GM12874 (cell line): ENCODE measurements around the gene APEX1.

Experiments used
- TF ChIP-seq, protein P1 (sequence below): IDR thresholded peaks from 2 replicates; pipeline ENCODE4 v1.5.1; 2011; ENCODE audit warnings: low read depth, mild to moderate bottlenecking, control low read depth, low read length, moderate library complexity; ENCODE audit not compliant: insufficient read depth

Gene APEX1

DNA sequence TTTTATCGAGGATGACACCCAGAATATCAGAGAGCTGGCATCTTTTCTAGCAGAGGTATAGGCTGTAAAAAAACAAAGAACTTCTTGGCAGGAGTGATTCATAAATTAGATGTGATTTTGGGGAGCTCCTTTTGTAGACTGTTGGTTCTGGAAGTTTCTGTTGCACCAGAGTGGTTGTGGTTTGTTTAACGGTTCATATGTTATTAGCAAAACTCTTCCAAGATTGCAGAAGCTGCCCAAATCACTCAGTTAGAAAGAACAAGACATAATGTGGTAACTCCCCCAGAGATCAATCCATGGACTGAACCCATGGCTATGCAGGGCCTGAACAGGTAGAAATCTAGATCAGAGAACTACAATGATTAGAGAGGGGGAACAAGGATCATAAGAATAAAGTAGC, 43.6 kb downstream of the APEX1 start:
- TF ChIP-seq, protein P1, sequence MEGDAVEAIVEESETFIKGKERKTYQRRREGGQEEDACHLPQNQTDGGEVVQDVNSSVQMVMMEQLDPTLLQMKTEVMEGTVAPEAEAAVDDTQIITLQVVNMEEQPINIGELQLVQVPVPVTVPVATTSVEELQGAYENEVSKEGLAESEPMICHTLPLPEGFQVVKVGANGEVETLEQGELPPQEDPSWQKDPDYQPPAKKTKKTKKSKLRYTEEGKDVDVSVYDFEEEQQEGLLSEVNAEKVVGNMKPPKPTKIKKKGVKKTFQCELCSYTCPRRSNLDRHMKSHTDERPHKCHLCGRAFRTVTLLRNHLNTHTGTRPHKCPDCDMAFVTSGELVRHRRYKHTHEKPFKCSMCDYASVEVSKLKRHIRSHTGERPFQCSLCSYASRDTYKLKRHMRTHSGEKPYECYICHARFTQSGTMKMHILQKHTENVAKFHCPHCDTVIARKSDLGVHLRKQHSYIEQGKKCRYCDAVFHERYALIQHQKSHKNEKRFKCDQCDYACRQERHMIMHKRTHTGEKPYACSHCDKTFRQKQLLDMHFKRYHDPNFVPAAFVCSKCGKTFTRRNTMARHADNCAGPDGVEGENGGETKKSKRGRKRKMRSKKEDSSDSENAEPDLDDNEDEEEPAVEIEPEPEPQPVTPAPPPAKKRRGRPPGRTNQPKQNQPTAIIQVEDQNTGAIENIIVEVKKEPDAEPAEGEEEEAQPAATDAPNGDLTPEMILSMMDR = no peak

DNA sequence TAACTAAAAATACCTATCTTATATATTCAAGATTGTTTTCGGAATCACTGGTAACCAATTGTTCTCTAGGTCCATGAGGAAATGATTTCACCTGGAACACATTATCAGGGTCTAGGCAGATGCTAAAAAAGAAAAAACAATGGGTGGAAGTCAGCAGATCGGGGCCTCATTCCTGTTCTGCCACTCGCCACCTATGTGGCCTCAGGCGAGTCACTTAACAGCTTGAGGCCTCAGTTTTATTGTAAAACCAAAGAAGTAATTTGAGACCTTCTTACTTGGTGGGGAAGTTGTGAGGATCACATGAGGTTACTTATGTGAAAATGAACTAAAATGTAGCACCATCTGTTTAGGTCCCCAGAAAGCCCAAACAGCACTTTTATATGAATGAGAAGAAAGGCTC, 44.1 kb downstream of the APEX1 start:
- TF ChIP-seq, protein P1 = no peak

DNA sequence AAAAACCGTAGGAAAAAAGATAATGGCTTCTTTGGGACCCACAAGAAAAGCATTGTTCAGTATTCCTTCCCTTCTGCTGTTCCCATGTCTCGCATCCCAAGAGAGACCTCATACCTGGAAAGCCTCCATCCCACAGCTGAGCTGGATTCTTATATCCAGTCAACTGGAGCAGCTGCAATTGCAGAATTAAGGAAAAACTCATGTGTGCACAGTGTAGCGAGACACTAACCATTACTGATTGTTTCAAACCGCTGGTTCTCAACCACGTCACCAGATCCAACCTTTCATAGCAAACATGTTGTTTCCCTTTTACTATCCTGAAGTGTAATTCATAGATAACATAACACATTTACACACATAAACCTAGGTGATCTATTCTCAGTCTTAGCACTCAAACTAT, 44.9 kb downstream of the APEX1 start:
- TF ChIP-seq, protein P1 = no peak

DNA sequence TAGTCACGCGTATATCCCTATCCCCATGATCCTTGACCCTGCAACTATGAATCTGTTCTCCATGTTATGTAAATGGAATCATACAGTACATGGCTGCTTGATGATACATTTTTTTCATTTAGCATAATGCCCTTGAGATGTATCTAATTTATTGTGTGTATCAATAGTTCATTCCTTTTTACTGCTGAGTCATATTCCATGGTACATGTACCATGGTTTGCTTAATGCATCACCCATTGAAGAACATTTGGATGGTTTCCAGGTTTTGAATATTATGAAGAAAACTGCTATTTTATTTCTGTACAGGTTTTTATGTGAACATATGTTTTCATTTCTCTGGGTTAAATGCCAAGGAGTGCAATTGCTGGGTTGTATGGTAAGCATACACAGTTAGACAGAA, 46.3 kb downstream of the APEX1 start:
- TF ChIP-seq, protein P1 = no peak

DNA sequence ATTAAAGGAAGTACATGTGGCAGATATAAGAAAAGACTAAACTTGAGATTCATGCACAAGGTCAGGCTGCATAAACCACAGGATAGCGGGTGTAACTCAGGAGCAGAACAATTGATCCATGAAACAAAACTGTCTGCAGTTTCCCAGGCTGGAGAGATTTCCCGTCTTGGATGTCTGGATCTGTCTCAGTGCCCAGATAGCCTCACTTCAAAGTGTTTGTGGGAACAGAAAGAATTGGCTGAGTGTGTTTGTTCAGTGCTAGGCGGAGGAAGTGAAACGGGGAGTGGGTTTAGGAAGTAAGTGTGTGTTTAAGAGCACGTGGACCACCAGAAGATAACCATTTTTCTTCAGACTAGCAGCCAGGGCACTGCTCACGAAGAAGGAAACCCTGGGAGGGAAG, 48.9 kb downstream of the APEX1 start:
- TF ChIP-seq, protein P1 = no peak
